Measurements from ENCODE around the gene FAM47E. TPM values are rescaled to one million over a fixed set of nuclear protein-coding genes. Genes with fewer than 3 reads are reported as not detected.

The FAM47E gene
- total RNA-seq, 1 donor: 0.86 TPM

DNA sequence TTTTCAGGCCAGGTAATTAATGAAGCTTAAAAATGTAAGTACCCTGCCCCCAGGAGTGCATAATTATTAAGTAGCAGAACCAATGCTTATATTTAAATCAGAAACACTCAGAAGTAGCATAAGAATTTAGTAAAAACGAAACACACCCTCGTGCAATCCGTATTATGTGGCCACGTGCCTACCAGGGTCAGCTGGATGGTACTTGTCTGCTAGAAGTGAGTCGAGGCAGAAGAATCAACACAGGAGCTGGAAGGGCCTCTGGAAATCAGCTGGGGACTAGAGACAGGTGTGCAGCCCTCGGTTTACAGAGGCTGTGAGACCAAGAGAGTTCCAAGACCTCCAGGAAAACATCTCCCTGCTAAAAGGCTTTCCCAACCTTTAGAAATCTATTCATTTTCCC lies 559 bp upstream of the FAM47E start:
- DNase-seq (ENCODE audit: low read depth): no peak
- TF ChIP-seq, protein P1, sequence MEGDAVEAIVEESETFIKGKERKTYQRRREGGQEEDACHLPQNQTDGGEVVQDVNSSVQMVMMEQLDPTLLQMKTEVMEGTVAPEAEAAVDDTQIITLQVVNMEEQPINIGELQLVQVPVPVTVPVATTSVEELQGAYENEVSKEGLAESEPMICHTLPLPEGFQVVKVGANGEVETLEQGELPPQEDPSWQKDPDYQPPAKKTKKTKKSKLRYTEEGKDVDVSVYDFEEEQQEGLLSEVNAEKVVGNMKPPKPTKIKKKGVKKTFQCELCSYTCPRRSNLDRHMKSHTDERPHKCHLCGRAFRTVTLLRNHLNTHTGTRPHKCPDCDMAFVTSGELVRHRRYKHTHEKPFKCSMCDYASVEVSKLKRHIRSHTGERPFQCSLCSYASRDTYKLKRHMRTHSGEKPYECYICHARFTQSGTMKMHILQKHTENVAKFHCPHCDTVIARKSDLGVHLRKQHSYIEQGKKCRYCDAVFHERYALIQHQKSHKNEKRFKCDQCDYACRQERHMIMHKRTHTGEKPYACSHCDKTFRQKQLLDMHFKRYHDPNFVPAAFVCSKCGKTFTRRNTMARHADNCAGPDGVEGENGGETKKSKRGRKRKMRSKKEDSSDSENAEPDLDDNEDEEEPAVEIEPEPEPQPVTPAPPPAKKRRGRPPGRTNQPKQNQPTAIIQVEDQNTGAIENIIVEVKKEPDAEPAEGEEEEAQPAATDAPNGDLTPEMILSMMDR (IDR thresholded peaks at IDR 0.05; ENCODE audit: insufficient read depth, low read depth, low read length): no peak
- no peak overlapping the region for H3K4me3 ChIP-seq (ENCODE audit: low read depth, low read length)

DNA sequence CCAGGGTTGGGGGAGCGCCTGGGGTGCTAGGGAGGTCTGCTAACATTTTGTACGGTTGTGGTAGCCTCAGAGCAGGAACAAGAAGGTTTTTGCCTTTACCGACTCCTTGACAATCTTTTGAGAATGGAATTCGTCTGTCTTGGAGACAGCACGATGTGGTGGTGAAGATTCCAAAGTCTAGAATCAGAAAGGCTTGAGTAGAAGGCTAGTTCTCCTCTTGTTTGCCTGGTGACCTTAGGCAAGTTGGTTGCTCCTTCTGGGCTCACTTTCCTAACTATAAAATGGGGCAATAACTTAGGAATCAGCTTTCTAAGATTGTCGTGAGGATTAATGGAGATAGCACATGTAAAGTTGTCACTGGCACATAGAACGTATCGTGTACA lies 741 bp downstream of the FAM47E start:
- H3K4me3 ChIP-seq (ENCODE audit: low read depth, low read length): no peak overlapping the region
- TF ChIP-seq, protein P1 (IDR thresholded peaks at IDR 0.05; ENCODE audit: insufficient read depth, low read depth, low read length): no peak
- no peak for DNase-seq (ENCODE audit: low read depth)

GRCh38 chr4:76253511-76253910 lies 2.0 kb downstream of the FAM47E start:
- DNase-seq (ENCODE audit: low read depth): no peak
- H3K4me3 ChIP-seq (ENCODE audit: low read depth, low read length): no peak overlapping the region
- TF ChIP-seq, protein P1 (IDR thresholded peaks at IDR 0.05; ENCODE audit: insufficient read depth, low read depth, low read length): no peak

- TF ChIP-seq, protein P1 (IDR thresholded peaks at IDR 0.05; ENCODE audit: insufficient read depth, low read depth, low read length): no peak
- no peak overlapping the region for H3K4me3 ChIP-seq (ENCODE audit: low read depth, low read length)
- DNase-seq (ENCODE audit: low read depth): no peak
Measured at GRCh38 chr4:76256032-76256431, 4.5 kb downstream of the FAM47E start.

DNA sequence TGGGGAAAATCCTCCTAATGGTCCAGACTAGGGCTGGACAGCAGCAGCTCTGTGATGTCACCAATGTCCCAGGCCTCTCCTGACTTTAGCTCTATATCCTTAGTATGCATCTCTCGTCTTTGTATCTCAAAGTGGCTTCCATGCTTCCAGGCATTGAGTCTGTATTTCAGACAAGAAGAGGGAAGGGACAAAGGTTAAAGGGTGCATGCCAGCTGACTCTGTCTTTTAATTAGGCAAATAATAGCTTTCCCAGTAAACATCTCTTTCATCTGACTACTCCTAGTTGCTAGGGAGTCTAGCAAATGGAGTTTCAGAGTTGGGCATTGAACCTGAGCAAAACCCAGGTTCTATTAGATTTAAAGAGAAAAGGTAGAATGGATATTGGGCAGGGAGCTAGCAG lies 5.4 kb downstream of the FAM47E start:
- TF ChIP-seq, protein P1 (IDR thresholded peaks at IDR 0.05; ENCODE audit: insufficient read depth, low read depth, low read length): no peak
- no peak overlapping the region for H3K4me3 ChIP-seq (ENCODE audit: low read depth, low read length)
- DNase-seq (ENCODE audit: low read depth): no peak

DNA sequence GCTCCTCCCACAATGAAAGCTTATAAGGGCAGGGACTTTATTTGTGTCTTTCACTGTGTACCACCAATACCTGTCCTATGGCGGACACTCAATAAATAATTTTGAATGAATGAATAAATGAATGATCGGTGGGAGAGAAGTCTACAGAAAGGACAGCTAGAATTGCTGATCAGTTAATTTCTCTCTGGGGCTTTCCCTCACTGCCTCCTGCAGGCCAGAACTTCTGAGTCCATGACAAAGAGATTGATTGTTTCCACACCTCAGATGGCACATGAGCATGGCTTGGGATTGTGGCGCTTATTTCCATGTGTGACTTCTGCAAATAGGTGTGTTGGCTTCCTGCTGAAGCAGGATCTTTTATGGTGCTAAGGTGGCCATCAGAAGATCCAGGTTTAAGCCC lies 6.3 kb downstream of the FAM47E start:
- no peak overlapping the region for H3K4me3 ChIP-seq (ENCODE audit: low read depth, low read length)
- TF ChIP-seq, protein P1 (IDR thresholded peaks at IDR 0.05; ENCODE audit: insufficient read depth, low read depth, low read length): no peak
- no peak for DNase-seq (ENCODE audit: low read depth)

GRCh38 chr4:76260571-76260970 lies 9.1 kb downstream of the FAM47E start:
- TF ChIP-seq, protein P1 (IDR thresholded peaks at IDR 0.05; ENCODE audit: insufficient read depth, low read depth, low read length): no peak
- no peak overlapping the region for H3K4me3 ChIP-seq (ENCODE audit: low read depth, low read length)
- no peak for DNase-seq (ENCODE audit: low read depth)
